ENCODE measurements around the gene OLA1.

The OLA1 gene

DNA sequence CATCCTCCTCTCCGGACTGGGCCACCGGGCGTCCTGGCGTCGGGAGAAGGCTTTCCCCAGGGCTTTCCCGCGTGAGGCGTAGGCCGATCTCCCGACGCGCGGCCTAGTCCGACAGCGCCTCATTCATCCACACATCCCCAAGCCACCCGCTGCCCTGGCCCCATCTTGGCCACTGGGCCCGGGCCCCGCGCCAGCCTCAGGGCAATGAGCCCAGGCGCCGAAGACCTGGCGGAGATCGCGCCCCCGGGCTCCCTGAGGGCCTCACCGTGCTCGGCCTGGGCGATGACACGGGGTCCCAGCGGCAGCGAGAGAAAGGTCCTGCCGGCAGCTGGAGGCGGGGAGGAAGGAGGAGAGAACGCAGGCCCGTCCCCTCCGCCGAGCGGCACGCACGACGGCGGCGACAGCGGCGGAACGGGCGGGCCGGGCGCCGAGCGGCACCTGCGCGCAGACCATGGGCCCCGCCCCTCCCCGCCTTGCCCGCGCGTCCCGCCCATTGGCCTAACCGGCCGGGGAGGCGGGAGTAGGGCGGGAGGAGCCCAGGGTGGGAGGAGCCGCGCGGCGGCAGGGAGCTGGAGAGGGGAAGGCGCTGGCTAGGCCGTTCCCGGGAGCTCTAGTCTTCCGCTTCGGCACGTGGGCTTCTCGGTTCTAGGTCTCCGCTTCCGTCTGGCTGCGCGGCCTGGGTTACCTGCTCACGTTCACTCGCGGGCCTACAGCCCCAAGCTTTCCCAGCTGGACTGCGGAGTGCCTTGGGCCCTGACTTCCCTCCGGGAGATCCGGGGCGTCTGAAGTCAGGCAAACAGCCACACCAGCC, at the start of gene OLA1:
TSS of gene OLA1 (minus strand) at position 346 of the 811 bp plus-strand sequence. CDS start 1,717 bp downstream, outside the sequence.
- peaks cover 8% of the 10 kb centered on the region; the same call in 1 of the 2 replicates for H3K36me3 ChIP-seq (replicated peaks; ENCODE audit: insufficient read depth, low read length)
- TF ChIP-seq EZH2phosphoT487 (IDR thresholded peaks at IDR 0.05; ENCODE audit: low read length) (no peak), EZH2 (optimal IDR thresholded peaks at IDR 0.05; ENCODE audit: low read depth, low read length) (no peak)
- TF ChIP-seq, protein P1, sequence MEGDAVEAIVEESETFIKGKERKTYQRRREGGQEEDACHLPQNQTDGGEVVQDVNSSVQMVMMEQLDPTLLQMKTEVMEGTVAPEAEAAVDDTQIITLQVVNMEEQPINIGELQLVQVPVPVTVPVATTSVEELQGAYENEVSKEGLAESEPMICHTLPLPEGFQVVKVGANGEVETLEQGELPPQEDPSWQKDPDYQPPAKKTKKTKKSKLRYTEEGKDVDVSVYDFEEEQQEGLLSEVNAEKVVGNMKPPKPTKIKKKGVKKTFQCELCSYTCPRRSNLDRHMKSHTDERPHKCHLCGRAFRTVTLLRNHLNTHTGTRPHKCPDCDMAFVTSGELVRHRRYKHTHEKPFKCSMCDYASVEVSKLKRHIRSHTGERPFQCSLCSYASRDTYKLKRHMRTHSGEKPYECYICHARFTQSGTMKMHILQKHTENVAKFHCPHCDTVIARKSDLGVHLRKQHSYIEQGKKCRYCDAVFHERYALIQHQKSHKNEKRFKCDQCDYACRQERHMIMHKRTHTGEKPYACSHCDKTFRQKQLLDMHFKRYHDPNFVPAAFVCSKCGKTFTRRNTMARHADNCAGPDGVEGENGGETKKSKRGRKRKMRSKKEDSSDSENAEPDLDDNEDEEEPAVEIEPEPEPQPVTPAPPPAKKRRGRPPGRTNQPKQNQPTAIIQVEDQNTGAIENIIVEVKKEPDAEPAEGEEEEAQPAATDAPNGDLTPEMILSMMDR (IDR thresholded peaks at IDR 0.05; ENCODE audit: low read length): no peak
- peak within 1 kb of the TSS; percentile 51; the same call in 1 of the 2 replicates for H3K27ac ChIP-seq (ENCODE audit: low read length)
- H3K9ac ChIP-seq (ENCODE audit: low read length): peak within 1 kb of the TSS; percentile 80
- peak within 1 kb of the TSS; percentile 77 for H3K4me3 ChIP-seq (ENCODE audit: low read length)
- H3K4me2 ChIP-seq (ENCODE audit: low read depth, low read length): peak within 1 kb of the TSS; percentile 96
- H2AFZ ChIP-seq (ENCODE audit: low read length): peak within 1 kb of the TSS; percentile 94
- H3K79me2 ChIP-seq (ENCODE audit: low read length): peaks cover 47% of the 10 kb centered on the region
- H3K9me3 ChIP-seq (replicated peaks; ENCODE audit: insufficient read depth, low read length): no peaks in the 10 kb centered on the region
- DNase-seq: peak; percentile 95
- no peaks in the 10 kb centered on the region for H3F3A ChIP-seq (ENCODE audit: insufficient read depth, low read length)
- no peaks in the 10 kb centered on the region for H3K27me3 ChIP-seq (replicated peaks; ENCODE audit: insufficient read depth, low read length)
- no peaks in the 10 kb centered on the region for H3K9me2 ChIP-seq (replicated peaks; ENCODE audit: insufficient read depth, low read length)
- no peaks in the 10 kb centered on the region for H3K4me1 ChIP-seq (ENCODE audit: low read length)
- no peaks in the 10 kb centered on the region for H4K20me1 ChIP-seq (ENCODE audit: insufficient read depth, low read length)

DNA sequence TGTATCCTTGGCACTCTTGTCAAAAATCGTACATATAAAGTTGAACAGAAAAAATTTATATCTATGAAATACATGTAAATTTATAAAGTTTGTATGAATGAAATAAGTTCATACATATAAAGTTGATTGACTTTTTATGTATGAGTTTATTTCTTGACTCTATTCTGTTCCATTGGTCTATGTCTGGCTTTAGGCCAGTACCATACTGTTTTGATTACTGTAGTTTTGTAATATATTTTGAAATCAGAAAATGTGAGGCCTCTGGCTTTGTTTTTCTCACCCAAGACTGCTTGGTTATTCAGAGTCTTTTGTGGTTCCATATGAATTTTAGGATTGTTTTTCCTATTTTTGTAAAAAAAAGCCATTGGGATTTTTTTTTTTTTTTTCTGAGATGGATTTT, 44.6 kb upstream of the OLA1 start:
- no peak overlapping the region for H3K4me3 ChIP-seq (ENCODE audit: low read length)
- no peaks in the 10 kb centered on the region for H3K4me1 ChIP-seq (ENCODE audit: low read length)
- H3K36me3 ChIP-seq (replicated peaks; ENCODE audit: insufficient read depth, low read length): no peaks in the 10 kb centered on the region
- H4K20me1 ChIP-seq (ENCODE audit: insufficient read depth, low read length): no peaks in the 10 kb centered on the region
- H3K27me3 ChIP-seq (replicated peaks; ENCODE audit: insufficient read depth, low read length): no peaks in the 10 kb centered on the region
- H3F3A ChIP-seq (ENCODE audit: insufficient read depth, low read length): no peaks in the 10 kb centered on the region
- H3K9me2 ChIP-seq (replicated peaks; ENCODE audit: insufficient read depth, low read length): no peaks in the 10 kb centered on the region
- no peak overlapping the region for H3K27ac ChIP-seq (ENCODE audit: low read length)
- no peak for DNase-seq
- H3K9ac ChIP-seq (ENCODE audit: low read length): no peak overlapping the region
- H3K9me3 ChIP-seq (replicated peaks; ENCODE audit: insufficient read depth, low read length): no peaks in the 10 kb centered on the region
- H2AFZ ChIP-seq (ENCODE audit: low read length): no peak overlapping the region
- no peak for TF ChIP-seq EZH2phosphoT487 (IDR thresholded peaks at IDR 0.05; ENCODE audit: low read length)
- no peak for TF ChIP-seq EZH2 (optimal IDR thresholded peaks at IDR 0.05; ENCODE audit: low read depth, low read length)
- TF ChIP-seq, protein P1 (IDR thresholded peaks at IDR 0.05; ENCODE audit: low read length): no peak
- H3K4me2 ChIP-seq (ENCODE audit: low read depth, low read length): no peak overlapping the region
- H3K79me2 ChIP-seq (ENCODE audit: low read length): no peaks in the 10 kb centered on the region

DNA sequence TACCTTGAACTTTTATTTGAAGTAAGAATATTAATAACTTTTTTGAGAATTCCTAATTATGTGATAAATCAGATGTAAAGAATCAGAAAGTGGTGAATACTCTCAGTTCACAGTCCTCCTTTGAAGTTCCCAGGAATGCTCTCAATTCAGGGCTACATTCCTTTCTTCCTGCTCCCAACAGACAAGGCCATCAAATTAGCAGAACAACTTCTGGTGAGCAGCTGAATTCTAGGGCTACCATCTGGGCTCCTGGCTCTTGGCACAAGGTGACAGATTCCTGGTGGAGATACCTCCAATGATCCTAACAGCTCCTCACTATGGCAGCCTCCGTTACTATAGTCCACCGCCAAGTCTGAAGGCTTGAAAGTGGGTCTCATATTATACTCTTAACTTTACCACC, 37.8 kb upstream of the OLA1 start:
- H3K4me3 ChIP-seq (ENCODE audit: low read length): no peak overlapping the region
- H3K9ac ChIP-seq (ENCODE audit: low read length): no peak overlapping the region
- H3K9me2 ChIP-seq (replicated peaks; ENCODE audit: insufficient read depth, low read length): no peaks in the 10 kb centered on the region
- H3K27me3 ChIP-seq (replicated peaks; ENCODE audit: insufficient read depth, low read length): no peaks in the 10 kb centered on the region
- H3K27ac ChIP-seq (ENCODE audit: low read length): no peak overlapping the region
- H3K4me2 ChIP-seq (ENCODE audit: low read depth, low read length): no peak overlapping the region
- no peak for DNase-seq
- H3K4me1 ChIP-seq (ENCODE audit: low read length): no peaks in the 10 kb centered on the region
- no peak overlapping the region for H2AFZ ChIP-seq (ENCODE audit: low read length)
- H3K9me3 ChIP-seq (replicated peaks; ENCODE audit: insufficient read depth, low read length): no peaks in the 10 kb centered on the region
- H3F3A ChIP-seq (ENCODE audit: insufficient read depth, low read length): no peaks in the 10 kb centered on the region
- TF ChIP-seq EZH2 (optimal IDR thresholded peaks at IDR 0.05; ENCODE audit: low read depth, low read length) (no peak), EZH2phosphoT487 (IDR thresholded peaks at IDR 0.05; ENCODE audit: low read length) (no peak)
- TF ChIP-seq, protein P1 (IDR thresholded peaks at IDR 0.05; ENCODE audit: low read length): no peak
- no peaks in the 10 kb centered on the region for H3K36me3 ChIP-seq (replicated peaks; ENCODE audit: insufficient read depth, low read length)
- H4K20me1 ChIP-seq (ENCODE audit: insufficient read depth, low read length): no peaks in the 10 kb centered on the region
- no peaks in the 10 kb centered on the region for H3K79me2 ChIP-seq (ENCODE audit: low read length)
